NCI-H526 treated with DMSO at 0.1 percent for 48 hours (cell line): ENCODE data around the gene GMPPA.

Source experiments
- DNase-seq: peaks from one replicate; lab custom pipeline; 2025; lab: John Stamatoyannopoulos, UW

GMPPA gene

GRCh38 chr2:219498280-219499057 lies at the start of gene GMPPA:
Gene GMPPA, plus strand, starts transcription at chr2:219498891. Its CDS starts 1,085 bp downstream, at chr2:219499976.
- peak; percentile 92 for DNase-seq

- no peak for DNase-seq
These were observed 49.1 kb upstream of the GMPPA start for GRCh38 chr2:219449609-219450008.

GRCh38 chr2:219451661-219452360 lies 46.9 kb upstream of the GMPPA start:
- no peak for DNase-seq

GRCh38 chr2:219452361-219453317 lies 46.1 kb upstream of the GMPPA start:
- no peak for DNase-seq

GRCh38 chr2:219453671-219454590 lies 44.8 kb upstream of the GMPPA start:
- DNase-seq = no peak

- DNase-seq = no peak
These were observed 43.1 kb upstream of the GMPPA start for GRCh38 chr2:219455581-219455980.

- DNase-seq = no peak
These were observed 40.8 kb upstream of the GMPPA start for GRCh38 chr2:219457784-219458369.

GRCh38 chr2:219458996-219459395 lies 39.7 kb upstream of the GMPPA start:
- no peak for DNase-seq

GRCh38 chr2:219459460-219460311 lies 39.0 kb upstream of the GMPPA start:
- DNase-seq = no peak

GRCh38 chr2:219460424-219460926 lies 38.2 kb upstream of the GMPPA start:
- no peak for DNase-seq

GRCh38 chr2:219461047-219461514 lies 37.6 kb upstream of the GMPPA start:
- DNase-seq = no peak

- no peak for DNase-seq
These were observed 37.0 kb upstream of the GMPPA start for GRCh38 chr2:219461669-219462068.

GRCh38 chr2:219462349-219462748 lies 36.3 kb upstream of the GMPPA start:
- no peak for DNase-seq

- DNase-seq = no peak
These were observed 34.2 kb upstream of the GMPPA start for GRCh38 chr2:219464286-219465032.

GRCh38 chr2:219465659-219466561 lies 32.8 kb upstream of the GMPPA start:
- DNase-seq = no peak

GRCh38 chr2:219466816-219467735 lies 31.6 kb upstream of the GMPPA start:
- no peak for DNase-seq

GRCh38 chr2:219467736-219468075 lies 31.0 kb upstream of the GMPPA start:
- DNase-seq = no peak
